HG03571 (cell line): ENCODE results near the gene ZYG11A.
"Not testable (repeated sequence)": the region's sequence is repeated elsewhere in the genome, so short reads cannot be mapped to it uniquely, and the experiment has no call there.

Experiments
- ATAC-seq: cut with Tn5 transposase; IDR thresholded peaks from one replicate; pipeline ENCODE4 v1.9.1; 2021; ENCODE audit not compliant: unreplicated experiment

ZYG11A gene

DNA sequence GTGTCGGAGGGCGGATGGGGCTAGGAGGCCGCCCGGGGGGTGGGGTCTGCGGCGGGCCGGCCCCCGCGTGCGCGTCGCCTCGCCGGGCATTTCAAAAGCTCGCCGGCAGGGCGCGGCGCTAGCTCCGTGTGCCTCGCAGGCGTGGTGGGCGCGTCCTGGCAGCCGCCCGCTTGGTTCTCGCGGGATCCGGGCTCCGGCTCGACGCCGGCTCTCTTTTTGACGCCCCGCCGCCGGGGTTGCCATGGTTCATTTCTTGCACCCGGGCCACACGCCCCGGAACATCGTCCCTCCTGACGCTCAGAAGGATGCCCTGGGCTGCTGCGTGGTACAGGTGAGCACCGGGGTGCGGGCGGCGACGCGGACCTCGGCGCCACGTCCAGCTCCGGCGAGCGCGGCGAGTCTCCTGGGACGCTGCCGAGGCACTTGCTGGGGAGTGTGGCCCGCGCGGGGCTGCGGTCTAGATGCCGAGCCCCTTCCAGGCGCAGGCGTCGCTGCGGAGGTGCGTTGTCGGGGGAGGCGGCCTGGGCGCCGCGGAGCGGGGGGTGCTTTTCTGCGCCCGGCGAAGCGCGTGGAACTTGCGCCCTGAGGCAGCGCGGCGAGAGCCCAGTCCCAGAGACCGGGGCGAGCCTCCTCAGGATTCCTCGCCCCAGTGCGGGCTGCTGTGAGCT is at the start of gene ZYG11A:
Gene ZYG11A (plus strand): TSS at position 118 of the 668 bp plus-strand sequence. CDS start 124 bp downstream, at position 242.
- no peak for ATAC-seq

DNA sequence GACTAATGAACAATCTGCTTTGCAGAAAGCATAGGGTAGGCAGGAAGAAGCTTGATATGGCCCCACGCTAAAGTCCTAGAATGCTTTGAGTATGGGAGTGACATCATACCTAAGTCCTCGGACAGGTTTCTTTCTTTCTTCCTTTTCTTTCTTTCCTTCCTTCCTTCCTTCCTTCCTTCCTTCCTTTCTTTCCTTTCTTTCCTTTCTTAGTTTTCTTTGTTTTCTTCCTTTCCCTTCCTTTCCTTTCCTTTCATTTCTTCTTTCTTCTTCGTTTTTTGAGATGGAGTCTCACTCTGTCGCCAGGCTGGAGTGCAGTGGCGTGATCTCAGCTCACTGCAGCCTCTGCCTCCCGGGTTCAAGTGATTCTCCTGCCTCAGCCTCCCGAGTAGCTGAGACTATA is 48.8 kb upstream of the ZYG11A start:
- ATAC-seq = not testable (repeated sequence)

DNA sequence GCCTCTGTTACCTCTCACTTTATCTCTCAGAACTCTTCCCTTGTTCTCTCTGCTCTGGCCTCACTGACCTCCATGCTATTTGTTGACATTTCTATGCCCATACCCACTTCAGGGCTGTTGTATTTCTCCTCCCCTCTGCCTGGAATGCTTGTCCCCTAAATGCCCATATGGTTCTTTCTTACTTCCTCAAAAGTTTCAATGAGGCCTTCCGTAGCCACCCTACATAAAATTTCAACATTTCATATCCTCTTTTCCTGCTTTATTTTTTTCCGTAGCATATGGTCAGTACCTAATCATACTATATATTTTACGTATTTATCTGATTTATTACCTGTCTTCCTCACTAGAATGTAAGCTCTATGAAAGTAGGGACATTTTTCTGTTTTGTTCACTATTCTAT is 47.1 kb upstream of the ZYG11A start:
- ATAC-seq = no peak

DNA sequence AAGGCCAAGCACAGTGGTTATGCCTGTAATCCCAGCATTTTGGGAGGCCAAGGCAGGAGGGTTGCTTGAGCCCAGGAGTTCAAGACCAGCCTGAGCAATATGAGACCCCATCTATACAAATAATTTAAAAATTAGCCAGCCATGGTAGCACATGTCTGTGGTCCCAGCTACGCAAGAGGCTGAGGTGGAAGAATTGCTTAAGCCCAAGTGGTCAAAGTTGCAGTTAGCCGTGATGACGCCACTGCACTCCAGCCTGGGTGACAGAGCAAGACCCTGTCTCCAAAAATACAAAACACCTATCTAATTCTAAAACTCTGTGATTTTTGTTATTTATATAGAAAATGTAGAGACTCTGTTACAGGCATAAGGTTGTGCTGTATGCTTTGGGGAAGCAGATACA is 44.2 kb upstream of the ZYG11A start:
- no peak for ATAC-seq

DNA sequence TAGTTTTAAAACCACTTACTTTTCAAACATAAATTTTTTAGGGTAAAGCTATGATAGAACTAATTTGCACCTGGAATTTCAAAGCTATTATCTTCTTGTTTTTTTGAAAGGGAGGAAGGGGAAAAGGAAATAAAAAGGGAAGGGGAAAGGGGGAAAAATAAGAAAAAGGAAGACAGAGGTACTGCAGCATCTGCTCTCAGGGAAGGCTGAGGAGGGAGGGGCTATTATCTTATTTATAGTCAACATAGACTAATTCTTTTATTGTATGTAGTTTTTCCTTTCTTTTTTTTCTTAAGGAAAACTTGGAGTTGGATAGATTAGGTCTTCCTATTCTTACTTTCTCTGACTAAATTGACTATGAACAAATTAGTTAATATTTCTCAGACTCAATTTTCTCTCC is 41.5 kb upstream of the ZYG11A start:
- no peak for ATAC-seq

DNA sequence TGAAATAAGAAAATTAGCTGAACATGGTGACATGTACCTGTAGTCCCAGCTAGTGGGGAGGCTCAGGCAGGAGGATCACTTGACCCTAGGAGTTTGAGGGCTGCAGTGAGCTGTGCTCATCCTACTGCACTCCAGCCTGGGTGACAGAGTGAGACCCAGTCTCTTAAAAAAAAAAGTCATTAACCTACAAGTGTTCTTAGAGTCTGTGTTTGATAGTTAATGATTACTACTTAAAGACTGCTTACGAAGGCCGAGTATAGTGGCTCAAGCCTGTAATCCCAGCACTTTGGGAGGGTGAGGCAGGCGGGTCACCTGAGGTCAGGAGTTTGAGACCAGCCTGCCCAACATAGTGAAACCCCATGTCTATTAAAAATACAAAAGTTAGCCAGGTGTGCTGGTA is 38.5 kb upstream of the ZYG11A start:
- ATAC-seq = not testable (repeated sequence)

DNA sequence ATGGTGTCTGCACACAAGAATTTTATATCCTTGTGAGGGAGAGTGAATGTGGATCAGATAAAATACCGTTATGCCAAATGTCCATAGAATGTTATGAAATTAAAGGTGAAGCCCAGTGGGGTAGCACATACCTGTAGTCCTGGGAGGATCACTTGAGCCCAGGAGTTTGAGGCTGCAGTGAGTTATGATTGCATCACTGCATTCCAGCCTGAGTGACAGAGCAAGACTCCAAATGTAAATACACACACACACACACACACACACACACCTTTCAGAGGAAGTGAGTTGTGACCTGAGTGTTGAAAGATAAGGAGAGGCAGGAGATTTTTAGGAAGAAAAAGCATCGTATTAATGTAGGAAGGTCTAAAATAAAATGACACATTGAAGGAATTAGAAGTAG is 28.1 kb upstream of the ZYG11A start:
- ATAC-seq = no peak

DNA sequence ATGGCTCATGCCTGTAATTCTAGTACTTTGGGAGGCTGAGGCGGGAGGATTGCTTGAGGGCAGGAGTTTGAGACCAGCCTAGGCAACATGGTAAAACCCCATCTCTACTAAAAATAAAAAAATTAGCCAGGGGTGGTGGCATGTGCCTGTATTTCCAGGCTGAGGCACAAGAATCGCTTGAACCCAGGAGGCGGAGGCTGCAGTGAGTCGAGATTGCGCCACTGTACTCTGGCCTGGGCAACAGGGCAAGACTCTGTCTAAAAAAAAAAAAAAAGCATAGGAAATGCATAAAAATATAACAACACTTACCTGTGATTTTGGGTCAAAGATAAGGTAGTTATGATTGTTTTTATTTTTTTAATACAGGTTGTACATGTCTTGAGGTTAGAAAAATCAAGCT is 21.7 kb upstream of the ZYG11A start:
- not testable (repeated sequence) for ATAC-seq

DNA sequence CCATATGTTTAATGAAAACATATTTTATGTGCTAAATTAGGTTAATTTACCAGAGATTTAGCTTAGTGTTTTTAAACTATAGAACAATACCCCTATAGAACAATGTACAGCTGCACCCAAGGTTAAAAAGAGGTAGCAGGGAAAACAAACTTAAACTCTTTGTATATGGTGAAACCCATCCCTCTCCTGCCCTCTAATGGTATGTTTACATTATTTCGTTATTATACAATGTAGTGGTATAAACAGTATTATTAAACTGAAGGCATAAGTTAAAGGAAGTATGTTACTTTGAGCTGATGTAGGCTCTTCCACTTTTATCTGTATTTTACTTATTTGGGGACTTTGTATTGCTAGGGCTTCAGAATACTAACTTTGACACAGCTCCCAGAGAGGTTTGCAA is 16.7 kb upstream of the ZYG11A start:
- no peak for ATAC-seq

DNA sequence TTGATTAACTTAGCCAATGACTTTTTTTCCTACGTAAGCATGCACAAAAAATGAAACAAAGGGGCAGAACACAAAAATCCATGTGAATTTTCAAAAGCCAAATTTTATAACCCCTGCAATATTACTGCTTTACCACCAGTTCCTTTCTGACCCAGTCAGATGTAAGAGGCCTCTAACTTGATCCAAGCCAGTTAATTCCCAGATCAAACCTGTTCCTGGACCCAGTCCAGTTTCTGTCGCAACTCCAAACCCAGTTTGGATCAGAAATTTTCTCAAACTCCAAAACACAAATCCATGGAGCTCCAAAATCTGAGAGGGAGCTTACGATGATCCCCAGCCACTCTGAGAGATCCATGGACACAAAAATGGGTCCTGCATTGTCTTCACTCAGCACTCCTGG is 7.8 kb upstream of the ZYG11A start:
- no peak for ATAC-seq

DNA sequence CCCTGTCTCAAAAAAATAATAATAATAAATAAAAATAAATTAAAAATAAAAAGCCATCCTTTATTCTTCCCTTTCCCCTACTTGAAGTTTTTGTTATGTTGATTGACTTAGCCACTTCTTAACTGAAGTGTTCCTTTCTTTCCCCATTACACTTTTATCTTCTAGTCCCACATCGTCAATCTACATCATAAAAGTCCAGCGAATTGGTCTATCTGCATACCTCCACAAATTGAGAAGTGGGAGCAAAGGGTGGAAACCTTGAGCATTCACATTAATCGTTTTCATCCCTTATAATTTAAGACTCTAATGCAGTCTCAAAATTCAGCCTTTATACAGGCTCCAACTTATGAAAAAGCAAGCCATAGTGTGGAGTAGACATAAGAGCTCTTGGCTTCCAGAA is 6.5 kb upstream of the ZYG11A start:
- ATAC-seq = no peak

DNA sequence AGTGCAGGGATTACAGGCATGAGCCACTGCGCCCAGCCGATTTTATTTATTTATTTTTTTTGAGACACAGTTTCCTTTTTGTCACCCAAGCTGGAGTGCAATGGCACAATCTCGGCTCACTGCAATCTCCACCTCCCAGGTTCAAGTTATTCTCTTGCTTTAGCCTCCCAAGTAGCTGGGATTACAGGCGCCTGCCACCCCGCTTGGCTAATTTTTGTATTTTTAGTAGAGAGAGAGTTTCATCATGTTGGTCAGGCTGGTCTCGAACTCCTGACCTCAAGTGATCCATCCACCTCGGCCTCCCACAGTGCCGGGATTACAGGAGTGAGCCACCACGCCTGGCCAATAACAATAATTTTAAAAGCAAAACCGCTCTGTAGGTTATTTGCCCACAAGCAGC is 3.4 kb upstream of the ZYG11A start:
- not testable (repeated sequence) for ATAC-seq

DNA sequence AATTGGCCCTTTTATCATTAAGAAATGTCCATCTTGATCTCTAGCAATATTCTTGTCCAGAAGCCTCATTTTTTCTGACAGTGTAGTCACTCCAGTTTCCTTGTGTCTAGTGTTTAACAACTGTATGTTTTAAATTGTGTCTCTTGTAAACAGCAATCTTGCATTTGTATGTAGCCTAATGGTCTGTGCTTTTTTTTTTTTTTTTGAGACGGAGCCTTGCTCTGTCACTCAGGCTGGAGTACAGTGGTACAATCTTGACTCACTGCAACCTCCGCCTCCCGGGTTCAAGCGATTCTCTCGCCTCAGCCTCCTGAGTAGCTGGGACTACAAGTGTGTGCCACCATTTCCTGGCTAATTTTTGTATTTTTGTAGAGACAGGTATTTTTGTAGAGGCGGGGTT is 2.6 kb downstream of the ZYG11A start:
- not testable (repeated sequence) for ATAC-seq

DNA sequence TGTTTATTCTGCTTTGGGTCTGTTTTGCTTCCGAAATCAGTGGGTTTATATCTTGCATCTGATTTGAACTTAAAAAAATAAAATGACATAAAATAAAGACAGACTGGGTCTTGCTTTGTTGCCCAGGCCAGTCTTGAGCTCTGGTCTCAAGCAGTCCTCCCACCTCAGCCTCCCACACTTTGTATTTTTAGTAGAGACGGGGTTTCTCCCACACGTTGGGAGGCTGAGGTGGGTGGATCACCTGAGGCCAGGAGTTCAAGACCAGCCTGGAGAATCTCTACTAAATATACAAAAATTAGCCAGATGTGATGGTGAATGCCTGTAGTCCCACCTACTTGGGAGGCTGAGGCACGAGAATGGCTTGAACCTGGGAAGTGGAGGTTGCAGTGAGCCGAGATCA is 5.9 kb downstream of the ZYG11A start:
- ATAC-seq = no peak

DNA sequence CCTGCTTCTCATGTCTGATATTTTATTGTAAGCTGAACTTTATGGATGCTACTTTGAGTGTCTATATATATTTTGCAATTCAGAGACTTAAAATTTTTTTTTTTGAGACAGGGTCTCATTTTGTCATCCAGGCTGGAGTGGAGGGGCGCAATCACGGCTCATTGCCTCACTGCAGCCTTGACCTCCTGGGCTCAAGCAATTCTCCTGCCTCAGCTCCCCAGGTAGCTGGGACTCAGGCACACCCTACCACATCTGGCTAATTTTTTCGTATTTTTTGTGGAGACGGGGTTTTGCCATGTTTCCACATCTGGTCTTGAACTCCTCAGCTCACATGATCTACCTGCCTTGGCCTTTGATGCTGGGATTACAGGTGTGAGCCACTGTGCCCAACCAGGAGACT is 8.4 kb downstream of the ZYG11A start:
- no peak for ATAC-seq

DNA sequence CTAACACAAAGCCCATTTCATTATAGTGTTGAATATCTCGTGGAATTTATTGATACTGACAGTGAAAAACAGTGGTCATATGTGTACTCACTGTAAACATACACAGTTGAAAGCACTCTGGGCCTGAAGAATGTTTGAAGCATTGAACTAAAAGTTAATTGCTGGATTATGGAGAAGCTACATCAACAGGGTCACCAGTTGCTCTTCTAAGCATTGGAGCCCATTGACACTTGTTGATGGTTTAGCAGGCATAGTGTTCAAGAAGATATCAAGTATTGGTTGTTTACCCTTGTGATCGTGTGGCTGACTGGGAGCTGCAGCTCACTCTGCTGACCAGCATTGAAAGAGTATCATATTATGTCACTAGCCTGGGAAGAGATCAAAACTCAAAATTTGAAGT is 10.3 kb downstream of the ZYG11A start:
- no peak for ATAC-seq

DNA sequence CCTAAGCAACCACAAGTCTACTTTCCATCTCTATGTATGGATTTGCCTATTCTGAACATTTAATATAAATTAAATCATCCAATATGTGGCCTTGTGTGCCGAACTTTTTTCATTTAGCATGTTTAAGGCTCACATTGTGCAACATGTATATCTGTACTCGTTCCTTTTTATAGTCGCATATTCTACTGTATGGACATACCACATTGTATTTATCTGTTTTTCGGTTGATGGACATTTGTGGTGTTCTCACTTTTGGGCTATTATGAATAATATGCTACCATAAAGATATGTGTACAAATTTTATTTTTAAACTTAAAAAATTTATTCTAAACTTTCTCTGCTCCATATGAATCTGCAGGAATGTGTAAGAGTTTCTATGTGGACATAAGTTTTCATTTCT is 13.0 kb downstream of the ZYG11A start:
- ATAC-seq = no peak

DNA sequence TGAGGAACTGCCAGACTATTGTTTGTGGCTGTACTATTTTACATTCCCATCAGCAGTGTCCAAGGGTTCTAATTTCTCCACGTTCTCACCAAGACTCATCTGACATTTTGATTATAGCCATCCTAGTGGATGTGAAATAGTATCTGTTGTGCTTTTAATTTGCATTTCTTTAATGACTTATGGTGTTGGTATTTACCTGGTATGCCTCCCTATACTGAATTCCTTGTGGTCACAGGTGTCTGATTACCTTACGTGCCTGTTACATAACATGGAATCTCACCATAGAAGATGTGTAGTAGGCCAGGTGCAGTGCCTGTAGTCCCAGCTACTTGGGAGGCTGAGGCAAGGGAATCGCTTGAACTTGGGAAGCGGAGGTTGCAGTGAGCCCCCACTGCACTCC is 13.5 kb downstream of the ZYG11A start:
- ATAC-seq = no peak

DNA sequence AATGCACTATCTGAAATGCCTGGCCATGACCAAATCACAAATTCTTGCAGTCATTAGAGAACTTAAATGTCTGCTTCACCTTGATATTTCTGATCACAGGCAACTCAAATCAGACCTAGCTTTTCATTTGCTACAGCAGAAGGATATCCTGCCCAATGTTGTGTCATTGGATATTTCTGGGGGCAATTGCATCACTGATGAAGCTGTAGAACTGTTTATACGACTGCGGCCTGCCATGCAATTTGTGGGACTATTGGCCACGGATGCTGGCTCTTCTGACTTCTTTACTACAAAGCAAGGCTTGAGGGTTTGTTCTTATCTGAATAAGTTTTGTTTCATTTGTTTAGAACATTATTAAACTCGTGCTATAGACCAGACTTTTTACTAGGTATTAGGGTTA is 14.9 kb downstream of the ZYG11A start:
- ATAC-seq = no peak

DNA sequence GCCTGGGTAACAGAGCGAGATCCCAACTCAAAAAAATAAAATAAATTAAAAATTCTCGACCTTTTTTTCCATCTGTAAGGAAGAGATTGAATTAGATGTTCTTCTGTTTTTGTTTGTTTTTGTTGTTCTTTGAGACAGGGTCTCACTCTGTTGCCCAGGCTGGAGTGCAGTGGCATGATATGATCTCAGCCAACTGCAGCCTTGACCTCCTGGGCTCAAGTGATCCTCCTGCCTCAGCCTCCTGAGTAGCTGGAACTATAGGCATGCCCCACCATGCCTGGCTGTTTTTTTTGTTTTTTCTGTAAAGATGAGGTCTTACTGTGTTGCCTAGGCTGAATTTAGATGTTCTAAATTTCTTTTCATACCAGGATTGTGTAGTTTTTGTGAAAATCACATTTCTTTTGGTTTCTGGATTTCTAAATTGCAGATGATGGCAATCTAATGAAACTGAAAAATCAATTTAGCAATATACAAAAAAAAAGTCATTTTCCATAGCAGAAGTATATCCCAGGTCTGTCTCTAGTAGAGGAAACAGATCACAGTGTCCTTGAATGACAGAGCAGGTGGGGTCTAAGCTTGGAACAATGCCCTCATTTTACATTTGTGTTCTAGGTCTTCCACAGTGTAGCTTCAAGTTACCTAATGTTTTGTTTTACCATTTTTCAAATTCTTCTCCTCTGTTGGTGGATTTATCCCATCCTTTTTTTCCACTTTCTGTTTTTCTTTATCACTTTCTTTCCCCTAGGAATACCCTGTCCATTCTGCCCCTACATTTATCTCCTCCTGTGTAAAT is 20.3 kb downstream of the ZYG11A start:
- no peak for ATAC-seq

DNA sequence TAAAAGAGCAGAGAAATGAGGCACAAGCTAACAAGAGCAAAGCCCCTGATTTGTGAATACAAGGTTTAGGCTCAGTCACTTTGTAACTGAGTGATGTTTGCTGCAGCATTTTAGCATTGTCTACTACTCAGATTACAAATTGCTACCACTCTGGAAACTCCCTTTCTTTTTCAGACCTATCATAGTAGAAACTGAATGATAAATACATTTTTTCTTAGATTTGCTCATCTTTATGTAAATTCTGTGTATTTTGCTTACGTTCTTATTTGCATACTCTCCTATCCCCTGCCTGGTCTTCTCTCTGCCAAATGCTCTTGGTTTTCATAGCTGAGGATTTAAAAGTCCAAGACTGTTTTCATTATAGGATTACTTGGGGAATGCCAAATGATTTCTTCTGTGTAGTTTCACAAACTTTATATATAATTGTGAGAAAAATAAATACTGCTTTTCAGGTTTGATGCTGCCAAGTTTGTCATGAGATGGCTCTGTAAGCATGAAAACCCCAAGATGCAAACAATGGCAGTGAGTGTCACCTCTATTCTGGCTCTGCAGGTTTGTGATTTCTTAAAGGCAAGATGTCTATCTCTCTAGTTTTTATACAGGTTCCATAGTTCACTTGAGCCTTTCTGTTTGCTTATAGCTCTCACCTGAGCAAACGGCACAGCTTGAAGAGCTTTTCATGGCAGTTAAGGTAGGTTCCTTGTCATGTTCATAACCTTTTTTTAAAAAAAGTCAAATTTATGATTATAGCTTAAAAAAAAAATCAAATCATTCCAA is 24.7 kb downstream of the ZYG11A start:
- peak; percentile 88 for ATAC-seq

DNA sequence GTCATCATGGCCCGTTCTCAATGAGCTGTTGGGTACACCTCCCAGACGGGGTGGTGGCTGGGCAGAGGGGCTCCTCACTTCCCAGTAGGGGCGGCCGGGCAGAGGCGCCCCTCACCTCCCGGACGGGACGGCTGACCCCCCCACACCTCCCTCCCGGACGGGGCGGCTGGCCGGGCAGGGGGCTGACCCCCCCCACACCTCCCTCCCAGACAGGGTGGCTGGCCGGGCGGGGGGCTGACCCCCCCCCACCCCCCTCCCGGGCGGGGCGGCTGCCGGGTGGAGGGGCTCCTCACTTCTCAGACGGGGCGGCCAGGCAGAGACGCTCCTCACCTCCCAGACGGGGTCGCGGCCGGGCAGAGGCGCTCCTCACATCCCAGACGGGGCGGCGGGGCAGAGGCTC is 27.2 kb downstream of the ZYG11A start:
- not testable (repeated sequence) for ATAC-seq
